ENCODE data around the gene HAND1.
"Not testable (repeated sequence)": the region's sequence is repeated elsewhere in the genome, so short reads cannot be mapped to it uniquely, and the experiment has no call there.

HAND1 gene

GRCh38 chr5:154517181-154517580 is 39.2 kb upstream of the HAND1 start:
- Histone ChIP-seq H3K27me3 (ENCODE audit: insufficient read depth, low read depth) (no peaks in the 10 kb centered on the region), H2AFZ (ENCODE audit: low read depth) (no peak overlapping the region), H4K20me1 (ENCODE audit: insufficient read depth) (no peaks in the 10 kb centered on the region), H3K4me3 (IDR thresholded peaks at IDR 0.05; ENCODE audit: insufficient read depth, low read depth, low read length) (no peak overlapping the region), H3K9ac (no peak overlapping the region), H3K79me2 (ENCODE audit: insufficient read depth, low read depth) (no peaks in the 10 kb centered on the region), H3K4me2 (no peak overlapping the region), H3K27ac (no peak overlapping the region), H3K4me1 (ENCODE audit: low read depth, poor library complexity, severe bottlenecking) (peaks cover 20% of the 10 kb centered on the region), H3K36me3 (ENCODE audit: insufficient read depth) (no peaks in the 10 kb centered on the region)
- TF ChIP-seq CTCF (conservative IDR thresholded peaks at IDR 0.05; ENCODE audit: low read depth, low read length), result no peak

DNA sequence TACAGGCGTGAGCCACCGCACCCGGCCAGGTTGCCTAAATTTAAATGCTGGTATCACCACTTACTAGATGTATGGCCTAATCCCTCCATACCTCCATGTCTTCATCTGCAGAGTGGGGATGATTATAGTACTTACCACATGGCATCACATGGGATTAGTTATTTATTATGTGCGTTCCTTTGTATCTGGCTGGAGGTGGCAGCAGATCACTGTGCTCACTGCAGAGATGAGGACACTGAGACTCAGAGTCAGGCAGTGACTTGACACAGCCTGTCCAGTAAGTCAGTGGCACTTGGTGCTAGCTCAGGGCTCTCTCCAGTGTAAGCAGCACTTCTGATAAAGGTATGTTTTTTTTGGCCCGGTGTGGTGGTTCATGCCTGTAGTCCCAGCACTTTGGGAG is 38.4 kb upstream of the HAND1 start:
- Histone ChIP-seq H3K27ac (no peak overlapping the region), H3K4me2 (no peak overlapping the region), H3K79me2 (ENCODE audit: insufficient read depth, low read depth) (no peaks in the 10 kb centered on the region), H3K4me1 (ENCODE audit: low read depth, poor library complexity, severe bottlenecking) (peaks cover 20% of the 10 kb centered on the region), H4K20me1 (ENCODE audit: insufficient read depth) (no peaks in the 10 kb centered on the region), H3K36me3 (ENCODE audit: insufficient read depth) (no peaks in the 10 kb centered on the region), H3K4me3 (IDR thresholded peaks at IDR 0.05; ENCODE audit: insufficient read depth, low read depth, low read length) (no peak overlapping the region), H2AFZ (ENCODE audit: low read depth) (no peak overlapping the region), H3K9ac (no peak overlapping the region), H3K27me3 (ENCODE audit: insufficient read depth, low read depth) (no peaks in the 10 kb centered on the region)
- no peak for TF ChIP-seq CTCF (conservative IDR thresholded peaks at IDR 0.05; ENCODE audit: low read depth, low read length)

GRCh38 chr5:154515488-154515887 is 37.5 kb upstream of the HAND1 start:
- H3K4me2 ChIP-seq; H3K27ac ChIP-seq; H2AFZ ChIP-seq (ENCODE audit: low read depth); H3K4me3 ChIP-seq (IDR thresholded peaks at IDR 0.05; ENCODE audit: insufficient read depth, low read depth, low read length); H3K9ac ChIP-seq; H4K20me1 ChIP-seq (ENCODE audit: insufficient read depth); H3K79me2 ChIP-seq (ENCODE audit: insufficient read depth, low read depth); H3K36me3 ChIP-seq (ENCODE audit: insufficient read depth); H3K27me3 ChIP-seq (ENCODE audit: insufficient read depth, low read depth): not testable (repeated sequence)
- peaks cover 20% of the 10 kb centered on the region for H3K4me1 ChIP-seq (ENCODE audit: low read depth, poor library complexity, severe bottlenecking)

DNA sequence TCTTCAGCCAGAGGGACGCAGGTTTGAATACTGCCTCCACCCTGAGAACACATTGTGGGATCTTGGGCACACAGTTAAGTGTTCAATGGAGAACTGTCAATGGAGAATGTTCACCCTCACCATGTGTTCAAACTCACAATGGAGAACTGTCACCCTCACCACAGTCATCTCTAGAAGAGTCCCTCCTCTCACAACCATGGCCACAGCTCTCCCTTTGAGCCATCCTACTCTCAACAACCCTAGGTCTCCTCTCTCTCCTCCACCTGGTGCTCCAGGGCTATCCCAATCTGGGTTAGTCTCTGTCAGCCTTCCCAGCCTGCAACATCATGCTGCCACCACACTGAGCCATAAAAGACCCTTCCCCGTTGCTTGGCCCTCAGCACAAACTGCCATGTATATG is 36.3 kb upstream of the HAND1 start:
- TF ChIP-seq CTCF (conservative IDR thresholded peaks at IDR 0.05; ENCODE audit: low read depth, low read length), result no peak
- no peak overlapping the region for H2AFZ ChIP-seq (ENCODE audit: low read depth)
- no peaks in the 10 kb centered on the region for H4K20me1 ChIP-seq (ENCODE audit: insufficient read depth)
- no peaks in the 10 kb centered on the region for H3K27me3 ChIP-seq (ENCODE audit: insufficient read depth, low read depth)
- H3K9ac ChIP-seq, result no peak overlapping the region
- H3K4me2 ChIP-seq, result peak overlapping the region; percentile 60; the same call in 1 of the 2 replicates
- no peaks in the 10 kb centered on the region for H3K79me2 ChIP-seq (ENCODE audit: insufficient read depth, low read depth)
- no peaks in the 10 kb centered on the region for H3K36me3 ChIP-seq (ENCODE audit: insufficient read depth)
- peaks cover 20% of the 10 kb centered on the region for H3K4me1 ChIP-seq (ENCODE audit: low read depth, poor library complexity, severe bottlenecking)
- H3K4me3 ChIP-seq (IDR thresholded peaks at IDR 0.05; ENCODE audit: insufficient read depth, low read depth, low read length), result no peak overlapping the region
- no peak overlapping the region for H3K27ac ChIP-seq

DNA sequence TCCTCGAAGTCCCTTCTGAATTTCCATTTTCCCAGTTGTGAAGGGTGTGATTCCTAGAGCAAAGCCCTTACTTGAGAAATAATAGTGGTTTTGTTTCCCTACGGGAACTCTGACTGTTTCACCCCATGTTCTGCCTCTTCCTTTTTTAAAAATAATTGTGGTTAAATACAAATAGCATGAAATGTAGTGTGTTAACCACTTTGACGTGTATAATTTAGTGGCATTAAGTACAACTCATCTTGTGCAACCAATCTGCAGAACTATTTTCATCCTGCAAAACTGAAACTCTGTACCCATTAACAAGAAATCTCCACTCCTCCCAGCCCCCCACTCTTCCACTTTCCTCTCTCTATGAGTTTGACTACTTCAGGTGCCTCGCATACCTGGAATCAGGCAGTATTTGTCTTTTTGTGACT is 35.6 kb upstream of the HAND1 start:
- Histone ChIP-seq H4K20me1 (ENCODE audit: insufficient read depth) (no peaks in the 10 kb centered on the region), H3K36me3 (ENCODE audit: insufficient read depth) (no peaks in the 10 kb centered on the region), H2AFZ (ENCODE audit: low read depth) (no peak overlapping the region), H3K79me2 (ENCODE audit: insufficient read depth, low read depth) (no peaks in the 10 kb centered on the region), H3K9ac (no peak overlapping the region), H3K4me2 (peak overlapping the region; percentile 60), H3K27ac (no peak overlapping the region), H3K27me3 (ENCODE audit: insufficient read depth, low read depth) (no peaks in the 10 kb centered on the region), H3K4me3 (IDR thresholded peaks at IDR 0.05; ENCODE audit: insufficient read depth, low read depth, low read length) (no peak overlapping the region), H3K4me1 (ENCODE audit: low read depth, poor library complexity, severe bottlenecking) (peaks cover 20% of the 10 kb centered on the region)
- TF ChIP-seq CTCF (conservative IDR thresholded peaks at IDR 0.05; ENCODE audit: low read depth, low read length), result no peak
